Stimulated activated CD4-positive, alpha-beta T cell treated with anti-CD3 and anti-CD28 coated beads, Interleukin-4, amount 100 ng/mL, for 1 hour (primary cell): ENCODE measurements around the gene IDH3G.

ENCODE experiments used
- DNase-seq: peaks from one replicate; pipeline ENCODE4 v3.0.0-alpha.2; 2020

IDH3G gene

GRCh38 chrX:153784325-153784967 is 9.7 kb downstream of the IDH3G start:
- no peak for DNase-seq

GRCh38 chrX:153783378-153784013 is 10.7 kb downstream of the IDH3G start:
- no peak for DNase-seq

DNA sequence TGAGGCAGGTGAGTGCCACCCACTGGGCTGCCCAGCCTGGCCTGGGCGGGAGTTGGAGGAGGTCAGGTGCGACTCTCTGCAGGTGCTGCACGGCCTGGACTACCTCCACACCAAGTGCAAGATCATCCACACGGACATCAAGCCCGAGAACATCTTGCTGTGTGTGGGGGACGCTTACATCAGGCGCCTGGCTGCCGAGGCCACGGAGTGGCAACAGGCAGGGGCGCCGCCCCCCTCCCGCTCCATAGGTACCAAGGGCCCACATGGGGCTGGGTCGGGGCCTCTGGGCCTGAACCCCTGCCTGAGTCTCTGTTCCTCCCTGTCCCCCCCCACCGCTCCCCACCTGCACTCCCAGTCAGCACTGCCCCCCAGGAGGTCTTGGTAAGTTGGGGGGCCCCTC is 11.3 kb downstream of the IDH3G start:
- DNase-seq = no peak

DNA sequence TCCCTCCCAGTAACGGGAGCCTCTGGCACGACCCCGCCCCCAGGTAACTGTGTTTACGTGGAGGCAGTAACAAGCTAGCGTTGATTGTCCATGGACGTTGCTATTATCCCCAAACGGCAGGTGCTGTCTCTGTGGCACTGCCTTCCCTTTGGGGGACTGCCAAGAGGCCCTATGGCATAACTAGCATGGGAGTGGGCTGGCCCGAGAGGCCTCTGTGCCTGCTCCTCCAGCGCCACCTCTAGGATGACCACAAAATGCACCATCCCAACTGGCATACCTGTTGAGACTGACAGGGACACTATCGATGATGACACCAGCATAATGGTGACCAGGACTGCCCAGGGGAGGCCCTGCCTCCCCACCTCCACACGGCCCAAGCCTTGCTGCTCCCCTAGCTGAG is 11.9 kb downstream of the IDH3G start:
- DNase-seq = no peak

DNA sequence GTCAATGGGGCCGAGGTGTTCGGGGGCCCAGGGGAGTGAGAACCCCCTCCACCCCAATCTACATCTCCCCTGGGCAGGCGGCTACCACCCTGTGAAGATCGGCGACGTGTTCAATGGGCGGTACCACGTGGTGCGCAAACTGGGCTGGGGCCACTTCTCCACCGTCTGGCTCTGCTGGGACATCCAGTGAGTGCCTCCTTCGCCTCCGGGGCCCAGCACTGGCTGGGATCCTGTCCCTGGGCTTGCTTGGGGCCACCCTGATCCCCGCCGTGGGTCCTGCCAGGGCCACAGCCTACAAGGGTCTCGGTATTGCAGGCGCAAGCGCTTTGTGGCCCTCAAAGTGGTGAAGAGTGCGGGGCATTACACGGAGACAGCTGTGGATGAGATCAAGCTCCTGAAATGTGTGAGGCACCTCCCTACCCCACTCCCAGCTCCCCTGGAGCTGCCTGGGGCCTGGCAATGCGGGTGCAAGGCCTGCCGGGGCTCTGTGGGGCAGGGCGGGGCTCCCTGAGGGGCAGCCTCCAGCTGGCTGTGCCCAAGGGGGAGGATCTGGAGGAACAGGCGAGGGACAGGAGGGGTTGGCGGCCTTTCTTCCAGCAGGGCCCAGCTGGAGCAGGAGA is 12.6 kb downstream of the IDH3G start:
- no peak for DNase-seq

DNA sequence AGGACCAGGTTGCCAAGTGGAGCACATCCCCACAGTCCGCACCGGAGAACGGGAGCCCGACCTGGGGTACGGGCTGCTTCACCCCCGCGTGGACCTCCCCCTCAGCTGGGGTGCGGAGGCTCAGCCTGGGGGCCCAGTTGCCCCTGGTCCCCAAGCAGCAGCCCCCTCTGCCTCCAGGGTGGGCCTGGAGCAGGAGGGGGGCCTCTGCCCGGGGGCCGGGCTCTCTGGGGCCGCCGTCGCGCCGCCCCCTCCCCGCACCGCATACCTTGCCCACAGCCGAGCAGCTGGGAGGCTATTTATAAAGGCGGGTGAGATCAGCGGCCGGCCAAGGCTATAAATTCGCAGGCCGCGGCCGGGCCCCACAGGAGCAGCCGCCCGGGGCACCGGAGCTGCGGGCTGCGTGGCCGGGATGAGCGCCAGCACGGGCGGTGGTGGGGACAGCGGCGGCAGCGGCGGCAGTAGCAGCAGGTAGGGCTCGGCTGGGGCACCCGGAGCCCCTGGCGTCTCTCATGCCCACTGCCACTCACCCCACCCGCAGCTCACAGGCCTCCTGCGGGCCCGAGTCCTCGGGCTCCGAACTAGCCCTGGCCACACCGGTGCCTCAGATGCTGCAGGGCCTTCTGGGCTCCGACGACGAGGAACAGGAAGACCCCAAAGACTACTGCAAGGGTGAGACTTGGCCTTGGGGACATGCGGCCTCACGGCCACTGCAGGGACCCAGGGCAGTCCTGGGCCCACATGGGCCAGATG is 13.3 kb downstream of the IDH3G start, which contains the start of gene SRPK3:
Gene SRPK3, plus strand, starts transcription at position 364 of the 750 bp plus-strand sequence. Its CDS starts 46 bp downstream, at position 410.
- DNase-seq = no peak

DNA sequence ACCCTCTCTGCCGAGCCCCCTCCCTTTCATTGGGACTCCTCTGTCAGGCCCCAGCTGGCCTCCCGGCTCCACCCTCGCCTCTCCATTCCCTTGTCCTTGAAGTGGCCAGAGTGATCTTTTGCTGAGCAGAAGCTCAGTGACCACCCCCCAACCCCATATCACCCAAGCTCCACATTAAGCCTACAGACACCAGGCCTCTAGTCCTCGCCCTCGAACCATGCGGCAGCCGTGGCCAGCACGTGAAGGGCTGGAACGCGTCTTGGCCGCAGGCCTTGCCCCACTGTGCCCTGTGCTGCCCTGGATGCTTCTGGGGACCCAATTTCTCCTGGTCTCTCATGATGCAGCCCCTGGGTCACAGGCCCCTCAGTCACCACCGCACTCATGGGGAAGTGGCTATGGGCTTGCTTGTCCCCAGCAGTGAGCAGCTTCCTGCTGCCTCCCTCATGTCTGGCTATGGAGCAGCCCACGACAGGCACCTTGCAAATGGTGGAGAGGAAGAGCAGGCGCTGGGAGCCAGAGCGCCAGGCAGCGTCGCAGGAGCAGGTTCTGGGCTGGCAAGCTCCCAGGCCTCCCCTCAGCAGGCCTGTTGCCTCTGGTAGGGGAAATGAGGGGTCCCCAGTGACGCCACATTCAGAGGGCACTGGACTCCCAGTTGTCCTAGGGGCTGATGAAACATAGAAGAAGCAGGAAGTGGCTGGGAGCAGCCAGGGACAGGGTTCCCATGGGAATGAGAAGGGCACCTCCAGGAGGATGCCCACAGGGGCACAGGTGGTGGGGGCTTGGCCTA is 14.1 kb downstream of the IDH3G start:
- DNase-seq = no peak

DNA sequence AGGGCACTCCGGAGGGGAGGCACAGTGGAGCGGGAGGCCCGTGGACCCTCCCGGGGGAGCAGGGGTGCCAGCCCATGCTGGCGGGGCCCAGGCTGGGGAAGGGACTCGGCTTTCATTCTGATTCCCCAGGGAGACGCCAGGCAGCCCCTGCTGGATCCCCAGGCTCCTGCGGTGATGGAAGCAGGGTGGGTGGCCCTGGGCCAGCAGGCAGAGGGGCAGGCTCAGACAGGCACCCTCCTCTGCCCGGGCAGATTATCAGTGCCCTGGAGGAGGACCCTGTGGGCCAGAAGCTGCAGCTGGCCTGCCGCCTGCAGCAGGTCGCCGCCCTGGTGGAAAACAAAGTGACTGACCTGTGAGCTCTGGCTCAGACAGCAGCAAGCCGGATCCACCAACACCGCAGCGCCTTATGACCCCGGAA is 15.5 kb downstream of the IDH3G start:
- DNase-seq = no peak

GRCh38 chrX:153778181-153778580 is 16.0 kb downstream of the IDH3G start:
- no peak for DNase-seq

- DNase-seq = no peak
Measured at GRCh38 chrX:153777261-153778090, 16.7 kb downstream of the IDH3G start.

GRCh38 chrX:153776611-153777045 is 17.5 kb downstream of the IDH3G start:
- DNase-seq = no peak

- no peak for DNase-seq
Measured at GRCh38 chrX:153776120-153776599, 18.0 kb downstream of the IDH3G start.

DNA sequence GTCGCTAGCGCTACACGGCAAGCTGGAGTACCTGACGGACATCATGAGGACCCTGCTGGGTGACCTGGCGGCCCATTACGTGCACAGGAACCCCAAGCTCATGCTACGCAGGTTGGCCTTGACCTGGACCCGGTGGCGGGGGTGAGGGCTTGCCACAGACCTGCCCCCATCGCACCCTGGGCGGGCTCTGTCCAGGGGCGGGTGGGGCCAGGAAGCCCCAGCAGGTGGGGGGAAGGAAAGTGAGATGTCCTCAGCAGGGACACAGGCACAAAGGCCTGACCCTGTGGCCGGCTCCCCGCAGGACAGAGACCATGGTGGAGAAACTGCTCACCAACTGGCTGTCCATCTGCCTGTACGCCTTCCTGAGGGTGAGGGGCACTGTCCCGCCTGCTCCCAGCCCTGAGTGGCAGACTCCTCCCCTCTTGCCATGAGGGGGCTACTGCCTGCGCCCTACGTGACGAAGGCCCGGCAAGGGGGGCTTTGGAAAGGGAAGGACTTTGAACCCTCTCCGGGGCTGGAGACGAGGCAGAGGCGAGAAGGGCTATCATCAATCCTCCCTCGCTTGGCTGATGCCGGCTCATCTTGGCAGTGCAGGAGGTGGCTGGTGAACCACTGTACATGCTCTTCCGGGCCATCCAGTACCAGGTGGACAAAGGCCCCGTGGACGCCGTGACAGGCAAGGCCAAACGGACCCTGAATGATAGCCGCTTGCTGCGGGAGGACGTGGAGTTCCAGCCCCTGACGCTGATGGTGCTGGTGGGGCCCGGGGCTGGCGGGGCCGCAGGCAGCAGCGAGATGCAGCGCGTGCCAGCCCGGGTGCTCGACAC is 18.7 kb downstream of the IDH3G start:
- no peak for DNase-seq

- no peak for DNase-seq
Measured at GRCh38 chrX:153774576-153775292, 19.4 kb downstream of the IDH3G start.

GRCh38 chrX:153773741-153774575 is 20.2 kb downstream of the IDH3G start:
- no peak for DNase-seq

GRCh38 chrX:153773218-153773611 is 21.0 kb downstream of the IDH3G start:
- no peak for DNase-seq

DNA sequence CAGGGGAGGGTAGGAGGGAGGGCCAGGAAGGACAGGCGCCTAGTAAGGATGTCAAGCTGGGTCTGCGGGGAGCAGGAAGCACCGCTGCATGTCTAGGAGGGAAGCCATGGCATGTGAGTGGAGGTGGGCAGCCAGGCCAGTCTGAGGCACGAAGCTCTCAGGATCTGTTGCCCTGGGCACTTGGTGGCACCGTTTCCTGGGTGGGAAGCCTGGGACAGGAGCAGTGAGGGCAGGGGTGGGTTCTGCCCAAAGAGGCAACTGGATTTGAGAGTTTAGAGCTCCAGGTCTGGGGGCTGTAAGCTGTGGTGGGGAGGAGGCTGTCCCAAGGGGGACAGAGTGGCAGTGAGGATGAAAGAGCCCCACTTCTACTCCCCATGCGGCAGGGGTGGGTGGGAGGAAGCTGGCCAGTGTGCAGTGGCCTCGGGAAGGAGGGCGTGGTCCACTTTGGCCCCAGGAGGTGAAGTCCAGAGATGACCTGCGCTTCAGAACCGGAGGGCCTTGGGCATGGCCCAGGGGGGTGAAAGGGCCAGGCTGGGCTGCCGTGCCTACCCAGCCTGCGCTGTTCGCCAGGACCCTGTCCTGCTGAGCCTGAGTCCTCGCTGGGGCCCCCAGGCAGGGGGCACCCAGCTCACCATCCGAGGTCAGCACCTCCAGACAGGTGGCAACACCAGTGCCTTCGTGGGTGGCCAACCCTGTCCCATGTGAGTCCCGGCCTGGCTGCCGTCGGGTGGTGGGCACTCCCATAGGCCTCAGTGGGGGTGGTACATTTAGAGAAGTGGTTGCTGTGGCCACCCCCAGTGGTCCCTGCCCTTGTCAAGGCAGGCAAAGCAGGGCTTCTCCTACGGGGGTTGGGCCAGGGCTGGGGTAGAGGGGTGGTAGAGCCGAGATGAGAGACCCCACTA is 21.6 kb downstream of the IDH3G start:
- DNase-seq = no peak
